ENCODE data around the gene ADPRHL1.
"Not testable (repeated sequence)": the region's sequence is repeated elsewhere in the genome, so short reads cannot be mapped to it uniquely, and the experiment has no call there.

The ADPRHL1 gene

DNA sequence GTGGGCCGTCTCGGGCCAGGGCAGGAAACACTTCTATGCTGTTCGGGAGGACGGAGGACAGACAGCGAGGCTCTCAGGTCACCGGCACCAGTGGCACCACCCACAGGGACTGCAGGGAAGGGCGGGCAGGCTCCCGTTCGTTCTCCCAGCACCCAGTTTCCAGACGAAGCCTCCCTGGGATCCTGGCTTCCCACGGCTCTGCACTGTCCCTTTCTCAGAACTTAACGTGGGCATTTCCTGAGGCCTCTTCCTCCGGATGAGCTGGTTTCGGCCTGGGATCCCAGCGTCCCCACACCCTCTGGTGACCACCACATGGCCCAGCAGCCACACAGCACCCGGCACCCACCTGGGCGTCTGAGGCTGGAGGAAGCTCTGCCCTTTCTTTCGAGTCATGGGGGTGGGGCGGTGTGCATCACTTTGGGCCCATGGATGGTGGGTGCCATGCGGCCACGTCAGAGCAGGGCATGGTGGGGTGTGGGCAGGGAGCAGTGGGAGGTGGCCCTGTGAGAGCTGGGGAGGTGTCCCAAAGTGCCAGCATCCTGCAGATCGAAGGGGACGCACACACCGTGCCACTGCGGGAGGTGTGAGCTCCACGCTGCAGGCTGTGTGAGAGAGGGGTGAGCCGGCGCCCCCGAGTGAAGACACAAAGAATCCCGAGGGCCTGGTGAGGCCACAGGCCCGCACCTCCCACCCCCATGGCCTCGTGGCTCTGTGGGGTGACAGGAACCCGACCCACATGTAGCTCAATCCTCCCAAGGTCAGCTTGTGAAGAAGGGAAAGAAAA is 50.6 kb downstream of the ADPRHL1 start:
- DNase-seq (ENCODE audit: low read depth) = no peak

DNA sequence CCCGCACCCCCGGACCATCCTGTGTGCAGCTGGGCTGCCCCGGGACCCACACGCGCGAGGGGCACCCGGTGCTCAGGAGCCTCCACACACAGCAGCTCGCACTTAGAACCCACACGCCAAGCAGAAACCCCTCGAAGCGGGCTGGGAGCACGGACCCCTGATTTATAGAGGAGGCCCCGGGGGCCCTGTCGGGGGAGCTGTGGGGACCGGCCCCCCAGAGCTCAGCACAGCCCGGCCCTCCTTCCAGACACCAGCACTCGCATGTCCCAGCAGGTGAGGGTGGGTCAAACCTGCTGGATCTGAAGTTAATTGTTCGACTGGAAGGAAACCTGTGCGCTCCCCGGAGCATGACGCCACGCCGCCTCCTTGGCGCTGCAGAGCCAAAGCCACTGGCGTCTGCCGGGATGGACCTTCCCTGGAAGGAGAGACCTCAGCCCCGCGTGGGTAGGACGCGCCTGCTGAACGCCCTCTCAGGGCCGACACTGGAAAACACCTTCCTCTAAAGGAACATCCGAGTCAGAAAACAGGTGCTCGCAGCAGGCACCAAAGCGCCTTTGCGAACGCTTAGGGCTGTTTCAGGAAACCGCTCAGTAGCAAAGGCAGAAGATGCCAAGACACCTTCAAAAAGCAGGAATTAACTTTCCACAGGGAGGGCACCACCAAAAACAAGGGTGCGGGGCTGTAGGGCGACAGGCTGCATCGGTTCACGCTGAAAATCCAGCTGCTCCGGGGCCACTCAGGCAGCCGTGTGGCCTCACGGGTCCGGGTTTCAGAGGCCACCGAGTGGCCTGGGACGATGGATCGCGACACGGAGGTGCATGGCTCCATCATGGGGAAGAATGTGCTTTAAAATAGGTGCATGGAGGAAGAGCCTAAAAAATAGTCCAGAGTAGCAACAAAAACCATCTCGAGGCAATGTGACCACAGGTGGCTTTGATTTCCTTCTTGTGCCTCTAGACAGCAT is 51.6 kb downstream of the ADPRHL1 start:
- DNase-seq (ENCODE audit: low read depth) = no peak

DNA sequence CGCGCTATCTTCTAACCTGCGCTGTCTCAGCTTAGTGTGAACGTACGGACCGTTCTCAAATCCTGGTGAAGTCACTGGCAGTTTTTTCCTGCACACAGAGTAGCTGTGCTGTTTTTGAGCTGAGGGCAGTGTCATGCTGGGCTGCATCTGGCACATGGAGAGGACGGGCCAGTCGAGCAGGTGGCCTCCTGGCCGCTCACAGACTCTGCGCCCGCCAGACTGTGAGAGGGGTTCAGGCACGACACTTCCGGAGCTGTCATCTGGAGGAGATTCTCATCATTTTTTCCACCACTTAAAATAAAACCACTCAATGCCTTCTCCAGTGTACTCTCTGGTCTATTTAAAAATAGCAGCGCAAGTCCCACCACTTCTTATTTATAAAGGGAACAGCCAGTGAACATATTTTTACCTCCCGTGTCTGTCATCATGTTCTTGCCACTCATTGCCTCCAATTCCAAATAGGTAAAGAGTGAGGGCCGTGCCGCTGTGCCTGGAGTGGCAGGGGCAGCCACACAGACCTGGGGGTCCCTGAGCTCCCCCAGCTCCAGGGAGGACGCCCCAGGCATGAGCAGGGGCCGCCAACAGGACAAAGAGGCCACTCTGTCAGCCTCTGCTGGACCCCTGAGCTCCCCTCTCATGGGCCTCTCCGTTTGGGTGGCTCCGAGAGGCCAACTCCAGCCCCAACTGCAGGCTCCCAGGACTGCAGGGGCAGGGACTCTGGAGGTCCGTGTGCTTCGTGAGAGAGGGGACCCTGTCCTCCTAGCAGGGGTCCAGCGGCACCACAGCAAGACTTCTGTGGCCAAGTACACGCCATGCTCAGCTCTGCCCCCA is 52.5 kb downstream of the ADPRHL1 start:
- no peak for DNase-seq (ENCODE audit: low read depth)

DNA sequence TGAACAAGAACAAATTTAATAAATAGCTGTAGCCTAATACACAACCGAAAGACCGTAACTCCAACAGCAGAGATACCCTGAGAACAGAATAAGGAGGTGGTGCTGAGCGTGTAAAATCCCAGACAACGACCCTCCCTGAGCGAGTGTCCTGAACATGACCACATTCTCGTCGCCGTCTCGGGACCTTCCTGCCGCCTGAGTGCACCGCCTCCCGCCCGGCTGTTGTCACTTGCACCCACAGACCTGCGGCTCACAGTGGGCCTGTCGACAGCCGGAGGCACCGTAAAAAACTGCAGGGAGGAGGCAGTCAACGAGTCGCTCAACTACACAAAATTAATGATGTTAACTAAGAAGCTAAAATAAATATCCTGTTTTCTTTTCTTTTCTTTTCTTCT is 53.5 kb downstream of the ADPRHL1 start:
- DNase-seq (ENCODE audit: low read depth) = no peak

DNA sequence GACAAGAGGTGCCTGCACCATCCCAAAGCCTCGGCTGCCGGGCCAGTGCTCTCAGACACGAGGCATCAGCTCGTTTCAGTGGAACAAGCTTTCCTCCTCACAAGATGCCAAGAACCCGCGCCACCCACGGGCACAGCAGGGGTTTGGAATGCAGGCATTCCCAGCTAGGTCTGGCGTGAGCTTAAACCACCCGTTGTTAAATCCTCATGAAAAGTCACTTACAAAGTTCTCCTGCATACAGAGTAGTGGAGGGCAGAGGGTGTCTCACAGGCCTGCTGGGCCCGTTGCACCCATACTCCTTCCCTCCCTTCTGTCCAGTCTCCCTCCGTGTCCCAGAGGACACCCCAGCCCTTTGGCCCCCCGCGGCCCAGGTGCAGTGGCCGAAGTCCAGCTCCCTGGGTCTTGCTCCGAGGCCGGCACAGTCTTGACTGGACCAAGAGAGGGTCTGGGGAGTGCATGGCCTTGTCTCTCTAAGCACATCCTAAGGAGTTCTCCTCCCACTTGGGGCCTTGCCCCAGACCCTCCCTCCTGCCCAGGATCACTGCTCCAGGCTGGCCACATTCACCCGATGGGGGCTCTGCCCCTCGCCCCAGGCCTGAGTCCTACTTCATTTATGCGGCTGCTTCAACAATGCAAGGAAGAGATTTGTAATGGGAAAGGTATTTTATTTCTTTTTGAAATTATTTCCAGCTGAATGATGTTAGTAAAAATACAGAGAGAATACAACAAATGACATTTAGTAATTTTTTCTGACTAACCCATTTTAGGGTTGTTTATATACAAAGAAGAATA is 54.1 kb downstream of the ADPRHL1 start:
- DNase-seq (ENCODE audit: low read depth) = peak; percentile 45

DNA sequence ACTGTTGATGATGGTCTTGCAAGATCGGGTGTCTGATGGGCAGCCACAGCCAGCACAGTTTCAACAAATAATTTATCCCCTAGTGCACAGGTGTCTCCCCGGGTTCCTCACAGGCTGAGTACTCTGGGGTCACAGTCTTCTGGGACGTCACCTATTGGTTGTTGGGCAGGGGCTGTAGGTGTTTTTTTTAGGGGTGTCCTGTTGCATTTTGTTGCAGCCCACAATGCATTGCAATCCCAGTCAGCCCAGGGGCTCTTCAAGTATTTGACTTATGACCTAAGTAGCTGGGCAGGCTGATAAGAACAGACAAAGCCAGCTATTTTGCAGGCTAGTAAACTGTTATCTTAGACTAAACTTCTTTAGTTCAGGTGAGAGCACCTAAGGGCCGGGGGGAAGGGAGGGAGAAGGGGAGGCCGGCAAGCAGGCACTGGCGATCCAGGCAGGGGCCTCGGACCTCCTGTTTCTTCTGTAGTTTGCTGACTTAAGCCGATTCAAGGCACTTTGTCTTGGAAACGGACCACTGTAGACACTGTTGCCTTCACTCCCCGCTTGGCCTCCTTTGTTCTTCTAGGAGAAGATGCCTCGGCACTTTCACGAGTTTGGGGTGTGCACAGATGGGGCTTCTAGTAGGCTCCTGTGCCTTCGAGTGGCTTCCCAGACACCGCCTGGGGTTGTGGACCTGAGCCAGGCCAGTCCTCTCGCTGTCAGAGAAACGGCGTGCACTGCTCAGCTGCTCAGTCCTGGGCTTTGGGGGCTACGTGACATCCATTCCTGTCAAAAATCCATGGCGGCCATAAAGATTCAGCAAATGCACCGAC is 55.5 kb downstream of the ADPRHL1 start:
- no peak for DNase-seq (ENCODE audit: low read depth)

DNA sequence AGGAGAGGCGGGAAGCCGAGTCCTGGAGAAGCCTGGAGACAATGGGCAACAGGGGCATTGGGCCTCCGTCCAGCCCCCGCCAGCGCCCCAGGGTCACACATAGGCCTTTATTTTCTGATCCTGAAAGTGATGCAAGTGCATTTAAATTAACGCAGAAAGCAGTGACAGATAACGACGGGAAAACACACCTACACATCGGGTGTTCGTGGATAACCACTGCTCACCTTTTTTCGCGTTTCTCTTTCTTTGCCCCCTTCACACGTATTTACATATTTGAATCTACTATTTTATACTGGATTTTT is 59.0 kb downstream of the ADPRHL1 start:
- no peak for DNase-seq (ENCODE audit: low read depth)

DNA sequence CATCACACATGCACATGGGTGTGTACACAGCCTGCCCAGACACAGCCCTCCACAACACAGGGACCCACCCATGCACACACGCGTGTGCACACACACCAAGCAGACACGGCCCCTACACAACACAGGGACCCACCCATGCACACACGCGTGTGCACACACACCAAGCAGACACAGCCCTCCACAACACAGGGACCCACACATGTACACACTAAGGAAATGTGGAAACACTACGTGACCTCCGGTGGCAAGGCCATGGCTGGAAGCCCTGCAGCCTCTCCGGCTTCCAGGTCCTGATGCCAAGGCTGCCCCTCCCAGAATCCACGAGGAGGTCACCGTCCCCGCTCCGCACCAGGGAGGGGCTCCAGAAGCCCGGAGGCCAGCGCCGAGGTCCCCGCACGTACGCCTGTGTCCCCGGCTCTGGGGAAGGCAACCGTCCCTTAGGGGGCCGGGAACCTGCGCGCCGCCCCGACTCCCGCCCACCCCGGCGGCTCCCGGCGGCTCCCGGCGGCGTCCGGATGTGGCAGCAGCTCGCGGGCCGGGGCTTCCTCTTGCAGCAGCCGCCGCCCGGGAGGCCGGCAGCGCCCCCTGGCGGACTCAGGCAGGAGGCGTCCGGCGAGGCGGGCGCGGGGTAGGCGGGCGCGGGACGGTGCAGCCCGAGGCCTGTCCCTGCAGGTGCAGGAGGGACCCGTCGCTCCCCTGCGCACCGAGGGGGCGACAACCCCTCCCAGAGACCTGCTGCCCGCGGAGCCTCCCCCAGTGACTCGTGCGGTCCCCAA is 59.5 kb downstream of the ADPRHL1 start:
- DNase-seq (ENCODE audit: low read depth) = peak; percentile 64

DNA sequence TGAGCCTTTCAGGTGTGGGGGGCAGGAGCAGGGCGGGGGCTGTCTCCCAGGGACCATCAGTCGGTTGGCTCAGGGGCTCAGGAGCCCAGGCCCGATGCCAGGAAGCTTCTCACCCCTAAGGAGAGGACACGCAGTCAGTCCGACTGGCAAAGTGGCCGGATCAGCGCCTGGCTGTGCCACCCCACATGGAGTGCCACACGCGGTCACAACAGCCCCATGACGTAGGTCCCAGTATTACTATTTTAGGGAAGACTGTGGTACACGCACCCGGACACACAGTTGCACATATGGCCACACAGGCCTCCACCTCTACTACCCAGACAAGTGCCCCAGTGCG is 60.1 kb downstream of the ADPRHL1 start:
- DNase-seq (ENCODE audit: low read depth) = no peak

DNA sequence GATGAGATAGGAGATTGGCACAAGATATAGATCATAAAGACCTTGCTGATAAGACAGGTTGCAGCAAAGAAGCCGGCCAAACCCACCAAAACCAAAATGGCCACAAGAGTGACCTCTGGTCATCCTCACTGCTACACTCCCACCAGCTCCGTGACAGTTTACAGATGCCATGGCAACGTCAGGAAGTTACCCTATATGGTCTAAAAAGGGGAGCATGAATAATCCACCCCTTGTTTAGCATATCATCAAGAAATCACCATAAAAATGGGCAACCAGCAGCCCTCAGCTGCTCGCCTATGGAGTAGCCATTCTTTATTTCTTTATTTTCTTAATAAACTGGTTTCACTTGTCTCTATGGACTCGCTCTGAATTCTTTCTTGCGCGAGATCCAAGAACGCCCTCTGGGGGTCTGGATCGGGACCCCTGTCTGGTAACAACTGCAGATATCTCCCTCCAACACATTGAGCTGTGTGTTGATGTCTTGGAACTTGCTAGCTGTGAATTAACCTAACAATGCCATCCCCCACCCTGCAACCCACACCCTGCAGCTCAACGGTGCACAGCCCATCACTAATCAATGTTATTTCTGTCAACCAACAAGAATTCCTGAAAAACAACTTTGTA is 62.3 kb downstream of the ADPRHL1 start:
- DNase-seq (ENCODE audit: low read depth) = no peak

DNA sequence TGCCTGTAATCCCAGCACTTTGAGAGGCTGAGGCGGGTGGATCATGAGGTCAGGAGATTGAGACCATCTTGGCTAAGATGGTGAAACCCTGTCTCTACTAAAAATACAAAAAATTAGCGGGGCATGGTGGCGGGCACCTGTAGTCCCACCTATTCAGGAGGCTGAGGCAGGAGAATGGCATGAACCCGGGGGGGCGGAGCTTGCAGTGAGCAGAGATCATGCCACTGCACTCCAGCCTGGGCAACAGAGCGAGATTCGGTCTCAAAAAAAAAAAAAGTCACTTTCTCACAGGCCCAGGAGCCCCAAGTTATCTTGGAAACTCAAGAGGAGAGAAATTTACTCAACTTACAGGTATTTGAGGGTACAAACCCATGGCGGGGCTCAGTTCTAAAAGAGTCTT is 63.7 kb downstream of the ADPRHL1 start:
- DNase-seq (ENCODE audit: low read depth) = not testable (repeated sequence)

DNA sequence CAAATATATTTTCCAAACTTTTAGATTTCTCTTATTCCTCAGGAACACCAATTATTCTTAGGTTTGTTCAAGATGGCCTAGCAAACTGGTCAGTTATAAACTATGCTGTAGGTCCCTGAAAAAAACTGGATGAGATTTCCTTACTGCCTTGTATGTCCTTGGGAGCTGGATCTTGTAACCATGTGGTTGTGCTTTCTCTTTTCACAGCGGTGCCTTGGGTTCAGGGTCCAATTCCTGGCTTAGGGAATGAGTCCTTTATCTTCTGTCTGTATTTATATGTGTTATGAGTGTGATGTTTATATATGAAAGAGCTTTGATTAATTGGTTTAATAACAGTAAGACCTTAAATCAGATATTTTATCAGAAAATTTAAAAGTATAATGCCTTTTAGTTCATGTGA is 65.9 kb downstream of the ADPRHL1 start:
- DNase-seq (ENCODE audit: low read depth) = no peak

DNA sequence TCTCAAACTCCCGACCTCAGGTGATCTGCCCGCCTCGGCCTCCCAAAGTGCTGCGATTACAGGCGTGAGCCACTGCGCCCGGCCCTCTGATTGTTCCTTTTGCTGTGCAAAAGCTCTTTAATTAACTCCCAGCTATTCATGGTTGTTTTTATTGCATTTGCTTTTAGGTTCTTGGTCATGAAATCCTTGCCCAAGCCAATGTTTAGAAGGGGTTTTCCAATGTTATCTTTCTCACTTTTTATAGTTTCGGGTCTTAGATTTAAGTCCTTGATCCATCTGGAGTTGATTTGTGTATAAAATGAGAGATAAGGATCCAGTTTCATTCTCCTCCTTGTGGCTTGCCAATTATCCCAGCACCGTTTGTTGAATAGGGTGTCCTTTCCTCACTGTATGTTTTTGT is 70.2 kb downstream of the ADPRHL1 start:
- DNase-seq (ENCODE audit: low read depth) = no peak

DNA sequence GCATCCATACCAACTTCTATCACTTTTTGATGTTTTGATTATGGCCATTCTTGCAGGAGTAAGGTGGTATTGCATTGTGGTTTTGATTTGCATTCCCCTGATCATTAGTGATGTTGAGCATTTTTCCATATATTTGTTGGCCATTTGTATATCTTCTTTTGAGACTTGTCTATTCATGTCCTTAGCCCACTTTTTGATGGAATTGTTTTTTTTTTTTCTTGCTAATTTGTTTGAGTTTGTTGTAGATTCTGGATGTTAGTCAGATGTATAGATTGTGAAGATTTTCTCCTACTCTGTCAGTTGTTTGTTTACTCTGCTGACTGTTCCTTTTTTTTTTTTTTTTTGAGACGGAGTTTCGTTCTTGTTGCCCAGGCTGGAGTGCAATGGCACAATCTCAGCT is 70.7 kb downstream of the ADPRHL1 start:
- DNase-seq (ENCODE audit: low read depth) = not testable (repeated sequence)

DNA sequence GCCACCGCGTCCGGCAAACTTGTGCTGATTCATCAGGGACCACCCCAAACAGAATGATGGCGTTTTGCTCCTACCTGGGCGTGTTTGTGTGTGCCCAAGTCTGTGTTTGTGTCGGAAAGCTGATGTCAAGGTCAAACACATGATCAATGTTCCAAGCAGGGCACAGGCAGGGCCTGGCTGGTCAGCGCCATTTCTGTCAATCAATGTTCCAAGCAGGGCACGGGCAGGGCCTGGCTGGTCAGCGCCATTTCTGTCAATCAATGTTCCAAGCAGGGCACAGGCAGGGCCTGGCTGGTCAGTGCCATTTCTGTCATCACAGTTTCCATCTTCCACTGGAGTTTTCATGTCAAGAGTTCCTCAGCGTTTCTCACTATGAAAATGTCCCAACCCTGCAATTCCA is 74.5 kb downstream of the ADPRHL1 start:
- DNase-seq (ENCODE audit: low read depth) = no peak

DNA sequence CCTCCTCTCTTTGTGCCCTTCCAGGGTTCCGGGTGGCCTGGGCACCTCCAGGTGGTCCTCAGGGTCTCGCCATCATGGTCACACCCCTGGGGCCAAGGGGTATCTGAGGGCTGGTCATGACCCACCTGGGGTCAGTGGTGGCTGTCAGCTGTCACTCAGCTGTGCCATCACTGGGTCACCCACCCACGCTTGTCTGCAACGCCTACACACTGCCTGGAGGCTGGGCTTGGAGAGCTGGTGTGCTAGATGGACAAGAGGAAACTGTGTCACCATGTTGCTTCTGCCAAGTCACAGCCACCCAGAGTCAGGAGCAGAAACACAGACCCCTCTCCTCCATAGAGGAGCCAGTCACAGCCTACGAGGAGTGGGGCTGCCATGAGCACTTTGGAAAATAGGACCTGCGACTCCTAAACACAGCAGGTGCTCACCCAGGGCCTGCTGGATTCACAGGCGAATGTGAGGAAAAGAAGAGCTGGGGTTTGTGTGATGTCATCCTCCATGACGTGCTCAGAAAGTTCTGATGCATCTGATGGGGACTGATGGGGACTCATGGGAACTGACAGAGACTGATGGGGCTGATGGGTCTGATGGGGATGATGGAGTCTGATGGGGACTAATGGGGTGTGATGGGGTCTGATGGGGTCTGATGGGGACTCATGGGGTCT is 78.6 kb downstream of the ADPRHL1 start:
- DNase-seq (ENCODE audit: low read depth) = no peak

DNA sequence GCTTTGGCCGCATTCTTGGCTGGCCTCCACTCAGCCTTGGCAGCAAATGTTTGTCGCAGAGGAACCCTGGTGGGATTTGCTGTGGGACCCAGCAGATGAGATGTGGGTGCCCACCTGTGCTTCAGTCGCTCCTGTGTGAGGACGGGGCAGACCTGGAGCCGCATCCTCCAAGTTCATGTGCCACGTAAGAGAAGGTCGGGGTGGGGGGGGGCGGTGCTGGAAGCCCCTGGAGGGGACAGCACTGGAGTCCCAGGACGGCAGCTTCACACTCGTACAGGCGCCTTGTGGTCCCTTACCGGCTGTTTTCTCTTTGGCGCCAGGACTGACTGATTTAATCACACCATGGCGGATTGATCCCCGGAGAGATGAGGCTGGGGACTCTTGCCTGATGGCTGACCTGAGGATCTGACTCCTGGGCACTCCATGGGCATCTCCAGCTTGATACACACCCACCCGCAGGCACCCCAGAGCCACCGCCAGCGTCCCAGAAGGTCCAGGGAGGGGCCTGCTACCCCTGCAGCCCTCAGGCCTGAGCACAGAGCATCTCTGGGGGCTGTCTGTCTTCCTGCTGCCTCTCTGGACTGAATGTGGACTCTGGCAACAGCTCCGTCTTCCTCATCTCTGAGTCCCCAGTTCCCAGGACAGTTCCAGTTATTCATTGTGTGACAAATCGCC is 79.3 kb downstream of the ADPRHL1 start:
- no peak for DNase-seq (ENCODE audit: low read depth)

DNA sequence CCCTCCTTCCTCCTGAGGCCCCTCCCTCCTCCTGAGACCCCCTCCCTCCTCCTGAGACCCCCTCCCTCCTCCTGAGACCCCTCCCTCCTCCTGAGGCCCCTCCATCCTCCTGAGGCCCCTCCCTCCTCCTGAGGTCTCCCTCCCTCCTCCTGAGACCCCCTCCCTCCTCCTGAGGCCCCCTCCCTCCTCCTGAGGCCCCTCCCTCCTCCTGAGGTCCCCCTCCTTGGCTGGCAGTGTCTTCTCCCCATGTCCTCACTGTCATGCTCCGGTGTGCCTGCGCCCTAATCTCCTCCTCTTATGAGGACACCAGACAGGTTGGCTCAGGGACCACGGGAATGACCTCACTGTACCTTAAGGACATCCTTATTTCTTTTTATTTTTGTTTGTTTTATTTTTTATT is 81.6 kb downstream of the ADPRHL1 start:
- DNase-seq (ENCODE audit: low read depth) = not testable (repeated sequence)

DNA sequence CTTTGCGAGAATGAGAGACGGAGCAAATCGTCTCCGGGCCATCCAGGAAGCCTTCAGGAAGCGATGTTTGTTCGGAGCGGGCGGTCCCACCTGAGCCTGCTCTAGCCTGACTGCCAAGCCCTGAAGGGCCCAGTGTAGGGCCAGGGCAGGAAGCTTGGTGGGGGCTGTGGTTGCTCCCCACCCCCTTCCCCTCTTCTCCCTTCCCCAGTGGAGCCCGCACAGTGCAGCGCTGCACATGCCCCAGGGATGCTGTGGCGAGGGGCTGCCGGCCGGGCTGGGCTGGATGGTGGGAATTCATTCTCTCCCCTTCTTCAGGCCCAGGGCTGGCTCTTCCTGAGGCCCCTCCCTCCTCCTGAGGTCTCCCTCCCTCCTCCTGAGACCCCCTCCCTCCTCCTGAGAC is 82.2 kb downstream of the ADPRHL1 start:
- no peak for DNase-seq (ENCODE audit: low read depth)
